Superior temporal gyrus (tissue), 1 donor: ENCODE measurements around the gene SP7.
"Not testable (repeated sequence)": the region's sequence is repeated elsewhere in the genome, so short reads cannot be mapped to it uniquely, and the experiment has no call there.

ENCODE experiments used
- DNase-seq: peaks from one replicate; pipeline ENCODE4 v3.0.0-alpha.2; 2016; ENCODE audit errors: extremely low spot score

The SP7 gene

GRCh38 chr12:53346491-53346890 lies 10.3 kb upstream of the SP7 start:
- no peak for DNase-seq

DNA sequence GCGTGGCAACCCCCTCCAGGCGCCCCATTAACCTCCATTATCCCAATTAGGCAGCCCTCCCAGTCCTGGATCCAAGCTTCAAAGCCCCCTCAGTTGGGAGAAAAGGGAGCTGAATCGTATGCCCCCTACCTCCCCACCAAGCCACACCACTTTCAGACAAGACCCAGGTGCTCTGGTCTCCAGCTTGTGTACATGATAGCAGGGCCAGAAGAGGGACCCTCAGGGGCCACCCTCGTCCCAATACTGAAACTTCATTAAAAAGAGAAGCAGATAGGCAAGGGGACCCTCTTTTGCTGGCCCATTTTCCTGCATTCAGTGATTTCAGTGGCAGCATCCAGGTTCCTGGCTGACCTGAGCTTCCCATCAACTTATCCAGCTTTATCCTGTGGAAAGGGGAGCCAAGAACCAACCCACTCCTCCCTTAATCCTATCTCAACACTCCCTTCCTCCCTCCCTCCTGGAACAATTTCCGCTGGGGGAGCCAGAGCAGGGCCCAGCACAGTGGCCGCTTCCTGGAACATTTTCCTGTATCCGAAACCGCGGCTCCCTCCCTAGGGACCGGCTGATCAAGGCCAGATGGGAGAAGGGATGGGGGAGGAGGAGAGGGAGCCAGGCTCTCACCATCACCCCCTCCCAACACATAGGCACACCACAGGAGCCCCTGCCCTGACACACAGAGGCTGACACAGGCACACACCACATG lies 9.5 kb upstream of the SP7 start:
- no peak for DNase-seq

DNA sequence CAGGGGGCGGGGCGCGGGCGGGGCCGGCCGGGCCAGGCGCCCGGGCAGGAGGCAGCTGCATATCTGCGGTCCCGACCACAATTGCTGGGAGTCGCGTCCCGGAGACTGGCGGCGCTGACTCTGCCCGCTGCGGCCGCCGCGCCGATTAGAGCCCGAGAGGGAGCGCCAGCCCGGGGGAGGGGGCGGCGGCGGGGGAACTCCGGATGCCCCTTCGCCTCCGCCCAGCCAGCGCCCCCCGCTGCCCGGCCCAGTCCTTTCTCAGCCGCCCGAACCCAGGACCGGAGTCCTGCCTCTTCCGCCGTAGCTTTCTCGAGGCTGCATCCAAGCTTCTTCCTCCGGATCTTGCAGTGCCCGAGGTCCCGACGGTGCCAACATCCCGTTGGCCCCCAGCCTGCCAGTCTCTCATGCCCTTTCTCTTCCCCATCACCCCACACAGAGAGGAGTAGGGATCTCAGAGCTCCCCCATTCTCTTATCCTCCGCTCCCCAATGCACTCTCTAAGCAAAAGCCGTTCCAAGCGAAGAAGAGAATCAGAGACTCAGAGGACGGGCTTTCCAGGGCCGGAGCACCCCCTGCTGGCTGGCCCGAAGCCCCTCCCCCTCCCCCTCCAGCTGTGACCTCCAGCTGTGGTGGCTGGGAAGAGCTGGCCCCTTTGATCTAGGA lies 8.8 kb upstream of the SP7 start:
- DNase-seq, result peak; percentile 89

GRCh38 chr12:53344487-53344823 lies 8.3 kb upstream of the SP7 start:
- no peak for DNase-seq

- no peak for DNase-seq
These were observed 7.8 kb upstream of the SP7 start for GRCh38 chr12:53343969-53344368.

DNA sequence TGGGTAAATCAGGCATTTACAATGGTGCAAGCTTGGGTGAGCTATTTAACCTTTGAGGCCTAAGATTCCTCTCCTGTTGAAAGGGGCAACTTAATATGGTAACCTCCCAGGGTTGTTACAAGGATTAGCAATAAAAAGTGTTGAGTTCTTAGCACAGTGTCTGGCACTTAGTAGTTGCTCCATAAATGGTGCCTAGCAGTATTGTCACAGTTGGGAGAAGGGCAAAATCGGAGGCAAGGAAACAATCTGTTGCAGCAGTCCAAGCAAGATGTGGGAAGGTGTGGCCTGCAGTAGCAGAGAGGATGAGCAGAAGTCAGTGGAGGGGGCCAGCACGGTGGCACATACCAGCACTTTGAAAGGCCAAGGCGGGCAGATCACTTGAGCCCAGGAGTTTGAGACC lies 7.3 kb upstream of the SP7 start:
- no peak for DNase-seq

DNA sequence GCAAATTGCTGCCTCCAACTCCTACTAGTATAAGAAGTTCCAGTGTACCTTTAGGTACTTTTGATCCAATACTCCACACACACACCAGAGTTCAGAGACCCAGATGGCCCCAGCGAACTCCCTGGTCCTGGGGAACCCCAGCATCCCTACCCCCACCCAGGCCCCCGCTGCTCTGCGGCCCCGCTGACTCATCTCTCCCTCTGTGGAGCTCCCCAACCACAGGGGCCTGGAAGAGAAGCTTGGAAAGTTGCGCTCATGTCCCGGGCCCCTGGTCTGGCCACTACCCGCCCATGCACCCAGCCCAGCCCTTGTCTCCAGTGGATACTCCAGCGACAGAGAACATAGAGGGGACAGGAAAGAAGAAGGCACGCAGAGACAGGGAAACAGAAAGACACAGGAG lies 4.2 kb upstream of the SP7 start:
- no peak for DNase-seq

- no peak for DNase-seq
These were observed 2.8 kb upstream of the SP7 start for GRCh38 chr12:53338916-53339315.

DNA sequence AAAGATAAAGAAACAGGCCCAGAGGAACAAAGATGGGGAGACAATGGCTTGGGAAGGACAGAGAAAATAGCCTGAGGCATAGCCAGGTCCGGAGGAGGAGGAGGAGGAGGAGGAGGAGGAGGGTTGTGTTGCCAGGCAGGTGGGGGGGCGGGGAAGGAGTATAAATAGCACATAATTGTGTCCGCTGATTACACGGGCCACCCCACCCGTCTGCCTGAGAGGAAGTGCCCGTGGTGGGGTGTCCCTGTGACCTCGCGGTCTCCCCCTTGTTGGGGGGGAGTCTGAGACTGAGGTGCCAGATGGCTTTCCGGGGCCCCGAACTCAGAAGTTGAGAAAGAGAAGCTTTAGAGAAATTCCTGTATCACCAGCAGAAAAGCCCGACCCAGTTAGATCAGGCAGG lies 1.9 kb upstream of the SP7 start:
- no peak for DNase-seq

DNA sequence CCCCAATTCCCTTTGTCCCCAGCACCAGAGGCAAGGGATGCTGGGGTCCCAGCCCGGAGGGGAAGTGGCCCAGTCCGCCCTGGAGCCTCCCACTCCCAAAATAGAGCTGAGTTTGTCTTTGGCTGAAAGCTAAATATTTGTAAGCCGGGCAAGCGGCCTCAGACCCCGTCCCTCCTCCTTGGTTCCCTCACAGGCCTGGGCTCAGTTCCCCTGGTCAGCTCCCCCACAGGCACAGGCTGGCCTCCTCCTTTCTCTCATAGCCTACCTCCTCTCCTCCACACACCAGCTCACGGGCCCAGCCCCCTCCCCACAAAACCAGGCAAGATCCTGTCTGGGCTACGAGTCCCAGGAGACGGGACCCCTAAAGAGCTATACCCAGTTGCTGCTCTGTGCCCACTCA lies 1.3 kb downstream of the SP7 start:
- DNase-seq, result no peak

GRCh38 chr12:53333845-53334244 lies 2.3 kb downstream of the SP7 start:
- no peak for DNase-seq

- no peak for DNase-seq
These were observed 2.9 kb downstream of the SP7 start for GRCh38 chr12:53333289-53333688.

- DNase-seq, result no peak
These were observed 3.4 kb downstream of the SP7 start for GRCh38 chr12:53332744-53333143.

- DNase-seq, result not testable (repeated sequence)
These were observed 3.8 kb downstream of the SP7 start for GRCh38 chr12:53332339-53332738.

- DNase-seq, result no peak
These were observed 5.5 kb downstream of the SP7 start for GRCh38 chr12:53330671-53331070.

- DNase-seq, result no peak
These were observed 8.1 kb downstream of the SP7 start for GRCh38 chr12:53328043-53328435.

- DNase-seq, result peak; percentile 74
These were observed 8.6 kb downstream of the SP7 start for GRCh38 chr12:53327435-53328042.

GRCh38 chr12:53326460-53327185 lies 9.5 kb downstream of the SP7 start:
- no peak for DNase-seq

- peak; percentile 84 for DNase-seq
These were observed 10.6 kb downstream of the SP7 start for GRCh38 chr12:53325511-53326061.

GRCh38 chr12:53324779-53325510 lies 11.2 kb downstream of the SP7 start:
- DNase-seq, result peak; percentile 94

DNA sequence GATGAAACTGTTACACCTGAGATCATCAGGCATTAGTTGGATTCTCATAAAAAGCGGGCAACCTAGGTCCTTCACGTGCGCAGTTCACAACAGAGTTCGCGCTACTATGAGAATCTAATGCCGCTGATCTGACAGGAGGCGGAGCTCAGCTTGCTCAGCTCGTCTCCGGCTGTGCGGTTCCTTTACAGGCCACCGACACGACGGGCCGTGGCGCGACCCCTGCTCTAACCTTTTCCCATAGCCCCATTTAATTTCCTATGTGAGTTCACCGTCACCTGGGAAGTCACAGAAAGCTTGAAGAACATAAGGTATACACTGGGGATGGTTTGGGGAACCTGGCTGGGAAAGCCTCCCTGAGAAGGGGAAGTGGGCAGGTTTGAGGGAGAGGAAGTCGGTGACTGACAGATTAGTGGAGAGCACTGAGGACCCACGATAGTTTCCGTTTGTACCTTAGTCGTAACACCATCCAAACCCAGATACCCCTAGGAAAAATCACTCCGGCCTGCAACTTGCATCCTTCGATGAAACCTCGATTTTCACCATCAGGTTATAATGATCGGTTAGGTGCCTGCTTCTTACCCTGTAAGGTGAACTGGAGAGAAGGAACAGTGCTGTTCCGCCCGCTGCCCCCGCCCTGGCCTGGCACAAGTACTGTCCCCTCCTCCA lies 11.9 kb downstream of the SP7 start:
- no peak for DNase-seq
